Naive thymus-derived CD8-positive, alpha-beta T cell (primary cell): ENCODE data around the gene EIF3D. TPM values are rescaled to one million over a fixed set of nuclear protein-coding genes. Genes with fewer than 3 reads are reported as not detected.

Experiments
- polyA plus RNA-seq, 3 donors: library from polyadenylated mRNA; unstranded; fragments of 300-500 nt; fragmentation: Illumina TruSeq; gene quantifications; one replicate each; pipeline ENCODE4 v1.2.3, GENCODE V29; 2021
- total RNA-seq, 8 experiments: library from RNA in 2 of 8; stranded (reverse) in 2 of 8; gene quantifications; one replicate each; pipeline ENCODE4 v1.2.3 and lab custom pipeline; 2021 to 2026

The EIF3D gene
- total and polyA plus RNA-seq, 5 experiments from 2014 or later = 129 to 276 (median 190) TPM

Other genes starting within 250 kb of the EIF3D start
- gene MYH9, start 141.2 kb downstream of the EIF3D start, total RNA-seq = 100 to 1,000 TPM; 711 to 718 TPM
- gene MYH9, start 141.2 kb downstream of the EIF3D start, polyA plus RNA-seq = 100 to 1,000 TPM in 2 of 3 donors, 10 to 100 TPM in 1; 51.2 to 389 (median 105) TPM
- gene TXN2, start 47.5 kb downstream of the EIF3D start, total RNA-seq = 10 to 100 TPM; 40.8 to 43.4 TPM
- 100 to 1,000 TPM; 145 to 158 (median 157) TPM for gene TXN2, start 47.5 kb downstream of the EIF3D start, polyA plus RNA-seq
- 1 to 10 TPM; 6.7 to 6.8 TPM for gene FOXRED2, start 22.1 kb downstream of the EIF3D start, total RNA-seq
- 1 to 10 TPM; 1.8 to 6.8 (median 3.9) TPM for gene FOXRED2, start 22.1 kb downstream of the EIF3D start, polyA plus RNA-seq
- gene CACNG2, start 174.6 kb upstream of the EIF3D start, total RNA-seq = not detected
- not detected for gene CACNG2, start 174.6 kb upstream of the EIF3D start, polyA plus RNA-seq
- 10 to 100 TPM; 29.0 to 30.3 TPM for gene IFT27, start 247.0 kb upstream of the EIF3D start, total RNA-seq
- 1 to 10 TPM; 8.1 to 10.0 (median 9.1) TPM for gene IFT27, start 247.0 kb upstream of the EIF3D start, polyA plus RNA-seq